ENCODE data around the gene LRRN1. TPM values are rescaled to one million over a fixed set of nuclear protein-coding genes. Genes with fewer than 3 reads are reported as not detected.

The LRRN1 gene
- polyA plus RNA-seq, 3 donors, result 0.08 TPM; not detected in 2

DNA sequence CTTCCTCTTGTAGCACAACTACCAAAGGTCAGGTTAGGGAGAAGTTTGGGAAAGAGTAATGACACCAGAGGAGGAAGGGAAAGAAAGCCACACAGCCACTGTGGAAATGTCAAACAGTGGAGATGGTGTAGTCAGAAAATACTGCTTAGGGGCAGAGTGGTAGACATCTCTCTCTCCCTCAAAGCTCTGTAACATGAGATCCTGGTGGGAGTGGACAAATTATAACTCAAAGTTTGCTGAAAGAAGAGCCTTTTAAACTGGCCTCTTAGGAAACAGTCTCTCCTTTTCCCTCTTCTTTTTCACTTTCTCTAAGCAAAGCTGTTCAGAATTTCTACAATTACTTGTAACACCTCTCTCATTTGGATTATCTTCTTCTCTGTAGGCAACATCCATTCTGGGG is 55.8 kb downstream of the LRRN1 start:
- Mint-ChIP-seq H3K4me1 (peaks cover 4% of the 10 kb centered on the region), H3K4me3 (no peak overlapping the region), H3K9me3 (peaks cover 0 to 4% (median 0%) of the 10 kb centered on the region in 7 donors), H3K36me3 (no peaks in the 10 kb centered on the region), H3K27ac (no peak overlapping the region), H3K27me3 (ENCODE audit: low read depth in 3 of 3) (no peaks in the 10 kb centered on the region)
- intact Hi-C loops (cut with micrococcal nuclease), result no loop called here
- Histone ChIP-seq H2AFZ (ENCODE audit: insufficient read depth, low read depth, low read length, poor library complexity, severe bottlenecking) (no peak overlapping the region), H3K27ac (ENCODE audit: low read depth in 1 of 2, low read length in 2 of 2) (no peak overlapping the region), H3K9ac (ENCODE audit: insufficient read depth, low read length, poor library complexity, severe bottlenecking) (no peak overlapping the region), H3K9me3 (replicated peaks in 1 of 2; ENCODE audit: control insufficient read depth in 1 of 2, insufficient read depth in 1 of 2, low read length in 2 of 2) (no peaks in the 10 kb centered on the region), H3K27me3 (ENCODE audit: control insufficient read depth in 2 of 2, insufficient read depth in 2 of 2, low read length in 2 of 2) (no peaks in the 10 kb centered on the region), H3K36me3 (replicated peaks in 1 of 2; ENCODE audit: control insufficient read depth in 1 of 2, insufficient read depth in 2 of 2, low read length in 2 of 2) (no peaks in the 10 kb centered on the region), H3K79me2 (ENCODE audit: insufficient read depth, low read length) (no peaks in the 10 kb centered on the region), H4K20me1 (ENCODE audit: insufficient read depth, low read length) (no peaks in the 10 kb centered on the region), H3K4me1 (ENCODE audit: control insufficient read depth in 1 of 2, insufficient read depth in 2 of 2, low read length in 2 of 2) (no peaks in the 10 kb centered on the region), H3K4me2 (replicated peaks; ENCODE audit: extremely low read depth, low read length, poor library complexity, severe bottlenecking) (no peak overlapping the region), H3K4me3 (replicated peaks in 1 of 3; ENCODE audit: low read depth in 2 of 3, low read length in 3 of 3) (no peak overlapping the region)
- TF ChIP-seq, protein P1, sequence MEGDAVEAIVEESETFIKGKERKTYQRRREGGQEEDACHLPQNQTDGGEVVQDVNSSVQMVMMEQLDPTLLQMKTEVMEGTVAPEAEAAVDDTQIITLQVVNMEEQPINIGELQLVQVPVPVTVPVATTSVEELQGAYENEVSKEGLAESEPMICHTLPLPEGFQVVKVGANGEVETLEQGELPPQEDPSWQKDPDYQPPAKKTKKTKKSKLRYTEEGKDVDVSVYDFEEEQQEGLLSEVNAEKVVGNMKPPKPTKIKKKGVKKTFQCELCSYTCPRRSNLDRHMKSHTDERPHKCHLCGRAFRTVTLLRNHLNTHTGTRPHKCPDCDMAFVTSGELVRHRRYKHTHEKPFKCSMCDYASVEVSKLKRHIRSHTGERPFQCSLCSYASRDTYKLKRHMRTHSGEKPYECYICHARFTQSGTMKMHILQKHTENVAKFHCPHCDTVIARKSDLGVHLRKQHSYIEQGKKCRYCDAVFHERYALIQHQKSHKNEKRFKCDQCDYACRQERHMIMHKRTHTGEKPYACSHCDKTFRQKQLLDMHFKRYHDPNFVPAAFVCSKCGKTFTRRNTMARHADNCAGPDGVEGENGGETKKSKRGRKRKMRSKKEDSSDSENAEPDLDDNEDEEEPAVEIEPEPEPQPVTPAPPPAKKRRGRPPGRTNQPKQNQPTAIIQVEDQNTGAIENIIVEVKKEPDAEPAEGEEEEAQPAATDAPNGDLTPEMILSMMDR (IDR thresholded peaks at IDR 0.05), result no peak
- DNase-seq, result no peak

- H3K27me3 ChIP-seq (ENCODE audit: control insufficient read depth in 2 of 2, insufficient read depth in 2 of 2, low read length in 2 of 2), result no peaks in the 10 kb centered on the region
- intact Hi-C loops (cut with micrococcal nuclease), result no loop called here
- Mint-ChIP-seq H3K27me3 (ENCODE audit: low read depth in 3 of 3) (no peaks in the 10 kb centered on the region), H3K9me3 (peaks cover 3 to 10% (median 6%) of the 10 kb centered on the region in 7 donors), H3K4me3 (no peak overlapping the region), H3K27ac (no peak overlapping the region), H3K36me3 (no peaks in the 10 kb centered on the region), H3K4me1 (no peaks in the 10 kb centered on the region)
- no peak overlapping the region for H3K27ac ChIP-seq (ENCODE audit: low read depth in 1 of 2, low read length in 2 of 2)
- H3K9ac ChIP-seq (ENCODE audit: insufficient read depth, low read length, poor library complexity, severe bottlenecking), result no peak overlapping the region
- DNase-seq, result no peak
- H4K20me1 ChIP-seq (ENCODE audit: insufficient read depth, low read length), result no peaks in the 10 kb centered on the region
- no peak overlapping the region for H3K4me2 ChIP-seq (replicated peaks; ENCODE audit: extremely low read depth, low read length, poor library complexity, severe bottlenecking)
- no peaks in the 10 kb centered on the region for H3K79me2 ChIP-seq (ENCODE audit: insufficient read depth, low read length)
- TF ChIP-seq, protein P1 (IDR thresholded peaks at IDR 0.05), result no peak
- no peaks in the 10 kb centered on the region for H3K36me3 ChIP-seq (replicated peaks in 1 of 2; ENCODE audit: control insufficient read depth in 1 of 2, insufficient read depth in 2 of 2, low read length in 2 of 2)
- no peaks in the 10 kb centered on the region for H3K9me3 ChIP-seq (replicated peaks in 1 of 2; ENCODE audit: control insufficient read depth in 1 of 2, insufficient read depth in 1 of 2, low read length in 2 of 2)
- H3K4me1 ChIP-seq (ENCODE audit: control insufficient read depth in 1 of 2, insufficient read depth in 2 of 2, low read length in 2 of 2), result no peaks in the 10 kb centered on the region
- no CpG with 5 or more reads among the region's 2 CpGs for WGBS (ENCODE audit: insufficient coverage)
- no peak overlapping the region for H2AFZ ChIP-seq (ENCODE audit: insufficient read depth, low read depth, low read length, poor library complexity, severe bottlenecking)
- H3K4me3 ChIP-seq (replicated peaks in 1 of 3; ENCODE audit: low read depth in 2 of 3, low read length in 3 of 3), result no peak overlapping the region
Measured at GRCh38 chr3:3860235-3860634, 61.0 kb downstream of the LRRN1 start.
